Endothelial cell of umbilical vein (primary cell): ENCODE data around the gene CABCOCO1. TPM values are rescaled to one million over a fixed set of nuclear protein-coding genes. Genes with fewer than 3 reads are reported as not detected.
"Not testable (repeated sequence)": the region's sequence is repeated elsewhere in the genome, so short reads cannot be mapped to it uniquely, and the experiment has no call there.

Experiments
- BruUV-seq: library from RNA; stranded (reverse); fragments of 400-500 nt; replicated peaks from 2 replicates; lab custom pipeline; 2021; lab: Mats Ljungman, UMichigan
- CTCF ChIA-PET: fragments of 300-600, 350-600 bp; sonication (Branson Sonifier 250); formaldehyde crosslinking; loops from one replicate; lab custom pipeline; 2021; ENCODE audit warnings: antibody characterized with exemption, inconsistent platforms; lab: Charles Lee
- POLR2A ChIA-PET: fragments of 300-600, 350-600 bp; sonication (Branson Sonifier 250); formaldehyde crosslinking; loops from one replicate; lab custom pipeline; 2021; ENCODE audit warnings: antibody characterized with exemption, inconsistent platforms; lab: Charles Lee
- DNase-seq: peaks from one replicate; pipeline ENCODE4 v3.0.0-alpha.2; 2011; ENCODE audit warnings: low read depth, low spot score
- FAIRE-seq: peaks from 2 replicates; lab custom pipeline; 2011; peaks lifted over from hg19 to GRCh38; lab: Jason Lieb, UNC
- H2AFZ ChIP-seq: 2 replicates; pipeline ENCODE4 v1.6.0; 2012; ENCODE audit warnings: low read depth, low read length, control low read depth, inconsistent platforms
- H3K27ac ChIP-seq: 2 replicates; pipeline ENCODE4 v1.5.1; 2011; ENCODE audit warnings: low read depth, mild to moderate bottlenecking, control low read depth, low read length, moderate library complexity; ENCODE audit not compliant: insufficient read depth
- H3K27me3 ChIP-seq, 2 experiments: 2 replicates each; pipeline versions ENCODE4 v1.6.0 to v1.6.1; 2011; ENCODE audit warnings: low read length in 2 of 2, mixed read lengths in 1 of 2; ENCODE audit not compliant: control insufficient read depth in 2 of 2, insufficient read depth in 2 of 2
- H3K36me3 ChIP-seq, 2 experiments: 2 replicates in 1 of 2; 3 replicates in 1 of 2; pipeline ENCODE4 v1.5.1; 2011; ENCODE audit warnings: low read length in 2 of 2, mild to moderate bottlenecking in 1 of 2, moderate library complexity in 1 of 2; ENCODE audit not compliant: control insufficient read depth in 2 of 2, insufficient read depth in 2 of 2; ENCODE audit errors: extremely low read depth in 1 of 2
- H3K4me1 ChIP-seq: 3 replicates; pipeline ENCODE4 v1.5.1; 2011; ENCODE audit warnings: mild to moderate bottlenecking, low read length; ENCODE audit not compliant: control insufficient read depth, insufficient read depth; ENCODE audit errors: extremely low read depth
- H3K4me2 ChIP-seq: 2 replicates; pipeline ENCODE4 v1.6.1; 2011; ENCODE audit warnings: low read length, control low read depth, mixed read lengths; ENCODE audit not compliant: insufficient read depth
- H3K4me3 ChIP-seq, 3 experiments: fragments of 200-600 bp in 1 of 3; sonication (generic), shearing (Covaris generic) in 1 of 3; replicated peaks in 1 of 3; 2 replicates each; pipeline ENCODE4 v1.5.1; 2011 to 2016; ENCODE audit warnings: control low read depth in 3 of 3, low read length in 3 of 3, mild to moderate bottlenecking in 2 of 3, inconsistent platforms in 1 of 3, low read depth in 1 of 3, moderate library complexity in 1 of 3; ENCODE audit not compliant: insufficient read depth in 1 of 3
- H3K79me2 ChIP-seq: 2 replicates; pipeline ENCODE4 v1.6.0; 2012; ENCODE audit warnings: low read length, inconsistent platforms; ENCODE audit not compliant: control insufficient read depth, insufficient read depth
- H3K9ac ChIP-seq: replicated peaks from 2 replicates; pipeline ENCODE3; 2011; ENCODE audit warnings: low read length, control low read depth; ENCODE audit not compliant: insufficient read depth; ENCODE audit errors: extremely low read depth
- H3K9me1 ChIP-seq: replicated peaks from 3 replicates; pipeline ENCODE4 v1.6.0; 2011; ENCODE audit warnings: mild to moderate bottlenecking, low read length; ENCODE audit not compliant: control insufficient read depth, insufficient read depth; ENCODE audit errors: extremely low read depth
- H3K9me3 ChIP-seq: replicated peaks from 2 replicates; pipeline ENCODE4 v1.5.1; 2012; ENCODE audit warnings: low read length, inconsistent platforms; ENCODE audit not compliant: control insufficient read depth, insufficient read depth
- H4K20me1 ChIP-seq: replicated peaks from 2 replicates; pipeline ENCODE3; 2011; ENCODE audit warnings: mild to moderate bottlenecking, low read length; ENCODE audit not compliant: control insufficient read depth, insufficient read depth; ENCODE audit errors: extremely low read depth
- EZH2 ChIP-seq: IDR thresholded peaks from 2 replicates; pipeline ENCODE4 v1.6.1; 2012; ENCODE audit warnings: borderline replicate concordance, low read depth, mild to moderate bottlenecking, moderate library complexity, low read length, inconsistent platforms; ENCODE audit not compliant: severe bottlenecking
- FOS ChIP-seq: IDR thresholded peaks from 2 replicates; pipeline ENCODE4 v1.6.1; 2011; ENCODE audit warnings: mild to moderate bottlenecking, low read length, moderate library complexity, borderline replicate concordance; ENCODE audit not compliant: insufficient read depth
- GATA2 ChIP-seq: IDR thresholded peaks from 2 replicates; pipeline ENCODE4 v1.7.0; 2011; ENCODE audit warnings: low read depth, mild to moderate bottlenecking, moderate library complexity, mixed read lengths, low read length; ENCODE audit not compliant: insufficient read length, insufficient read depth
- JUN ChIP-seq: IDR thresholded peaks from 2 replicates; pipeline ENCODE4 v1.6.1; 2011; ENCODE audit warnings: borderline replicate concordance, low read depth; ENCODE audit not compliant: insufficient read length, insufficient read depth
- MYC ChIP-seq: IDR thresholded peaks from one replicate; pipeline ENCODE4 v1.6.1; 2011; ENCODE audit warnings: mild to moderate bottlenecking, low read depth, low read length
- POLR2A ChIP-seq: IDR thresholded peaks from 2 replicates; pipeline ENCODE4 v1.6.1; 2012; ENCODE audit warnings: low read depth, mild to moderate bottlenecking, control low read depth, low read length
- POLR2AphosphoS5 ChIP-seq: IDR thresholded peaks from 2 replicates; pipeline ENCODE4 v1.6.1; 2012; ENCODE audit warnings: low read depth, mild to moderate bottlenecking, control low read depth, low read length, moderate library complexity; ENCODE audit not compliant: insufficient read depth
- dilution Hi-C: fragments of 300-500 bp; cut with MboI; formaldehyde crosslinking; loops from one replicate; pipeline ENCODE4 v1.15.0; 2019; ENCODE audit warnings: low sequenced_read_pairs; ENCODE audit not compliant: extremely low pct_ligation_motif_present
- intact Hi-C: fragments of 100-400 bp; cut with micrococcal nuclease; formaldehyde crosslinking; loops from one replicate; pipeline ENCODE4 v1.10.0; 2022
- polyA plus RNA-seq, 4 experiments: library from polyadenylated mRNA; depleted of rRNA in 3 of 4; stranded (reverse) in 3 of 4; unstranded in 1 of 4; fragments of >200 nt; gene quantifications; 2 replicates each; pipeline versions ENCODE4 v1.2.1 to v1.2.3, GENCODE V29; 2011 to 2012; ENCODE audit warnings: missing spikeins in 1 of 4
- total RNA-seq: library from RNA; stranded (reverse); gene quantifications from 2 replicates; pipeline ENCODE4 v1.2.3, GENCODE V29; 2021
- TF ChIP-seq, protein P1 (sequence below), 2 donors: IDR thresholded peaks; 1 replicate in 1 of 2; 2 replicates in 1 of 2; pipeline ENCODE4 v1.5.1; 2011; ENCODE audit warnings: low read length in 2 of 2, mild to moderate bottlenecking in 2 of 2, moderate library complexity in 2 of 2, control low read depth in 1 of 2, inconsistent platforms in 1 of 2, low read depth in 1 of 2; ENCODE audit not compliant: insufficient read depth in 1 of 2; ENCODE audit errors: extremely low read depth in 1 of 2
- TF ChIP-seq, protein P2 (sequence below): IDR thresholded peaks from 2 replicates; pipeline ENCODE4 v1.6.1; 2011; ENCODE audit not compliant: insufficient read depth, insufficient read length

CABCOCO1 gene
- total and polyA plus RNA-seq, 2 donors (not counting 3 experiments of a cell fraction or from before 2014, with no cell fraction given): 0.06 to 1.3 TPM

DNA sequence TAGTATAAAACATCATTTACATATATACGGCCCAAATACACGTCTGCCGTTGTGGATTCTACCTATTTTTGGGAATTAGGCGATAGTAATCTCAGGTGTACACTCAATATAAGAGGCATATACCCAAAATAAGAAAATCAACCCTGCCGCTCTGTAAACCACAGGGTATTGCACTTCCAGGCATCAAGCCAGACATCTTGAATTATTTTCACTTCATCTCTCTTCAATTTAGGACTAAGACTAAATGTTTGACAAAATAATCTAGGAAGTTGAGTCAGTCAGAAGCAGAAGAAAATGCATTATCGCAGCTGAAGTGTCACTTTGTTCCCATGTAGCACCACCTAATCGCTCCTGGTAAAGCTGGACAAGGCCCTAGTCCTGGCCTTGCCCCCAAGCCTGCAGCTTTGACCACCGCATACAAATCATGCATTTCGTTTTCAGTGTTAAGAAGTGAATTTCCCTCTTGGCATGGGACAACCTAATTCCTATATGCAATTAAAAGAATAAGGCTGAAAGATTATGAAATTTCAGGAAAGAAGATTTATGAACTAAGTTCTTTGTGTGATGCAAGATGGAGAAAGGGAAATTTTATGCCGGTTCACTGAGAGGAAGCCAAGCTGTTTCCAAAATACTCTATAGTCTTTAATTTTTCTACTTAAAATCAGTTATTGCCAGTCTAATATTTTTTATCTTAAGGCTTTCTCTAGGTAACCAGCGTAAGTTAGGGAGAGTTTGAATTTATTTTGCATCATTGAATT lies 26.0 kb downstream of the CABCOCO1 start:
- Histone ChIP-seq H3K27ac (no peak overlapping the region), H3K9ac (no peak overlapping the region), H3K79me2 (no peaks in the 10 kb centered on the region), H3K36me3 (no peaks in the 10 kb centered on the region), H3K4me1 (peaks cover 5% of the 10 kb centered on the region), H3K4me3 (no peak overlapping the region), H3K9me3 (no peaks in the 10 kb centered on the region), H3K9me1 (peaks cover 2% of the 10 kb centered on the region), H3K4me2 (no peak overlapping the region), H2AFZ (no peak overlapping the region), H3K27me3 (no peaks in the 10 kb centered on the region), H4K20me1 (no peaks in the 10 kb centered on the region)
- no peak for FAIRE-seq
- no peak for DNase-seq
- ChIA-PET CTCF (interaction anchor here (1.2 kb wide), 1 partner anchor 25 kb away, joined by 3 read pairs; no protein-coding TSS in a partner anchor), POLR2A (no interaction called here)
- no TSS peak for BruUV-seq
- TF ChIP-seq, protein P1, sequence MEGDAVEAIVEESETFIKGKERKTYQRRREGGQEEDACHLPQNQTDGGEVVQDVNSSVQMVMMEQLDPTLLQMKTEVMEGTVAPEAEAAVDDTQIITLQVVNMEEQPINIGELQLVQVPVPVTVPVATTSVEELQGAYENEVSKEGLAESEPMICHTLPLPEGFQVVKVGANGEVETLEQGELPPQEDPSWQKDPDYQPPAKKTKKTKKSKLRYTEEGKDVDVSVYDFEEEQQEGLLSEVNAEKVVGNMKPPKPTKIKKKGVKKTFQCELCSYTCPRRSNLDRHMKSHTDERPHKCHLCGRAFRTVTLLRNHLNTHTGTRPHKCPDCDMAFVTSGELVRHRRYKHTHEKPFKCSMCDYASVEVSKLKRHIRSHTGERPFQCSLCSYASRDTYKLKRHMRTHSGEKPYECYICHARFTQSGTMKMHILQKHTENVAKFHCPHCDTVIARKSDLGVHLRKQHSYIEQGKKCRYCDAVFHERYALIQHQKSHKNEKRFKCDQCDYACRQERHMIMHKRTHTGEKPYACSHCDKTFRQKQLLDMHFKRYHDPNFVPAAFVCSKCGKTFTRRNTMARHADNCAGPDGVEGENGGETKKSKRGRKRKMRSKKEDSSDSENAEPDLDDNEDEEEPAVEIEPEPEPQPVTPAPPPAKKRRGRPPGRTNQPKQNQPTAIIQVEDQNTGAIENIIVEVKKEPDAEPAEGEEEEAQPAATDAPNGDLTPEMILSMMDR (IDR thresholded peaks at IDR 0.05; ENCODE audit: extremely low read depth in 1 of 2, insufficient read depth in 1 of 2, low read depth in 1 of 2, low read length in 2 of 2): no peak
- no peak for TF ChIP-seq GATA2
- no peak for TF ChIP-seq POLR2AphosphoS5
- TF ChIP-seq EZH2: no peak
- TF ChIP-seq MYC: no peak
- TF ChIP-seq FOS: no peak
- no peak for TF ChIP-seq JUN
- no peak for TF ChIP-seq POLR2A
- TF ChIP-seq, protein P2, sequence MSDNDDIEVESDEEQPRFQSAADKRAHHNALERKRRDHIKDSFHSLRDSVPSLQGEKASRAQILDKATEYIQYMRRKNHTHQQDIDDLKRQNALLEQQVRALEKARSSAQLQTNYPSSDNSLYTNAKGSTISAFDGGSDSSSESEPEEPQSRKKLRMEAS: no peak
- intact Hi-C loops (no loop called here), dilution Hi-C loops (no loop called here)

DNA sequence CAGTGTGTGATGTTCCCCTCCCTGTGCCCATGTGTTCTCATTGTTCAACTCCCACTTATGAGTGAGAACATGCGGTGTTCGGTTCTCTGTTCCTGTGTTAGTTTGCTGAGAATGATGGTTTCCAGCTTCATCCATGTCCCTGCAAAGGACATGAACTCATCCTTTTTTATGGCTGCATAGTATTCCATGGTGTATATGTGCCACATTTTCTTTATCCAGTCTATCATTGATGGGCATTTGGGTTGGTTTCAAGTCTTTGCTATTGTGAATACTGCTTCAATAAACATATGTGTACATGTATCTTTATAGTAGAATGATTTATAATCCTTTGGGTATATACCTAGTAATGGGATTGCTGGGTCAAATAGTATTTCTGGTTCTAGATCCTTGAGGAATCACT lies 28.9 kb downstream of the CABCOCO1 start:
- H3K36me3 ChIP-seq, dilution Hi-C loops, H3K27ac ChIP-seq, H3K4me1 ChIP-seq, DNase-seq, H3K4me3 ChIP-seq, FAIRE-seq, H3K4me2 ChIP-seq, H3K9me1 ChIP-seq, H2AFZ ChIP-seq, POLR2A ChIA-PET, BruUV-seq, H3K9me3 ChIP-seq, H3K79me2 ChIP-seq, H4K20me1 ChIP-seq, intact Hi-C loops, H3K27me3 ChIP-seq, H3K9ac ChIP-seq: not testable (repeated sequence)
- CTCF ChIA-PET: interaction anchor here (1.6 kb wide), 1 partner anchor 8 kb away, joined by 7 read pairs; no protein-coding TSS in a partner anchor
